ENCODE data around the gene SLC43A3.
A peak's percentile ranks its signal among the peaks of the same experiment; 100 is the strongest.

The SLC43A3 gene

DNA sequence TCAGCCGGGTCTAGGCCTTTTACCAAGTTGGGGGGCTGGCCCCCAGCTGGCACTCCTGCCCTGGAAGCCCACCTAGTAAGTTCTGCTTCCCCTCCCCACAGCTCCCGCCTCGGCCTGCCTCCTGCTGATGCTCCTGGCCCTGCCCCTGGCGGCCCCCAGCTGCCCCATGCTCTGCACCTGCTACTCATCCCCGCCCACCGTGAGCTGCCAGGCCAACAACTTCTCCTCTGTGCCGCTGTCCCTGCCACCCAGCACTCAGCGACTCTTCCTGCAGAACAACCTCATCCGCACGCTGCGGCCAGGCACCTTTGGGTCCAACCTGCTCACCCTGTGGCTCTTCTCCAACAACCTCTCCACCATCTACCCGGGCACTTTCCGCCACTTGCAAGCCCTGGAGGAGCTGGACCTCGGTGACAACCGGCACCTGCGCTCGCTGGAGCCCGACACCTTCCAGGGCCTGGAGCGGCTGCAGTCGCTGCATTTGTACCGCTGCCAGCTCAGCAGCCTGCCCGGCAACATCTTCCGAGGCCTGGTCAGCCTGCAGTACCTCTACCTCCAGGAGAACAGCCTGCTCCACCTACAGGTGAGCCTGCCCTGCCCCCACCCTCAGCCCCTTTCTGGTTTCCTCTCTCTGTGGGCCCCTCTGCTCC lies 40.7 kb upstream of the SLC43A3 start:
- Mint-ChIP-seq H3K27me3 (ENCODE audit: low read depth) (peaks cover 32% of the 10 kb centered on the region), H3K4me1 (peaks cover 17% of the 10 kb centered on the region), H3K4me3 (no peak overlapping the region), H3K36me3 (ENCODE audit: low read depth) (no peaks in the 10 kb centered on the region), H3K27ac (peak overlapping the region in 1 of 3 experiments; percentile 16), H3K9me3 (no peaks in the 10 kb centered on the region)
- TF ChIP-seq, protein P1, sequence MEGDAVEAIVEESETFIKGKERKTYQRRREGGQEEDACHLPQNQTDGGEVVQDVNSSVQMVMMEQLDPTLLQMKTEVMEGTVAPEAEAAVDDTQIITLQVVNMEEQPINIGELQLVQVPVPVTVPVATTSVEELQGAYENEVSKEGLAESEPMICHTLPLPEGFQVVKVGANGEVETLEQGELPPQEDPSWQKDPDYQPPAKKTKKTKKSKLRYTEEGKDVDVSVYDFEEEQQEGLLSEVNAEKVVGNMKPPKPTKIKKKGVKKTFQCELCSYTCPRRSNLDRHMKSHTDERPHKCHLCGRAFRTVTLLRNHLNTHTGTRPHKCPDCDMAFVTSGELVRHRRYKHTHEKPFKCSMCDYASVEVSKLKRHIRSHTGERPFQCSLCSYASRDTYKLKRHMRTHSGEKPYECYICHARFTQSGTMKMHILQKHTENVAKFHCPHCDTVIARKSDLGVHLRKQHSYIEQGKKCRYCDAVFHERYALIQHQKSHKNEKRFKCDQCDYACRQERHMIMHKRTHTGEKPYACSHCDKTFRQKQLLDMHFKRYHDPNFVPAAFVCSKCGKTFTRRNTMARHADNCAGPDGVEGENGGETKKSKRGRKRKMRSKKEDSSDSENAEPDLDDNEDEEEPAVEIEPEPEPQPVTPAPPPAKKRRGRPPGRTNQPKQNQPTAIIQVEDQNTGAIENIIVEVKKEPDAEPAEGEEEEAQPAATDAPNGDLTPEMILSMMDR (IDR thresholded peaks at IDR 0.05; ENCODE audit: unreplicated experiment in 3 of 3) = no peak

DNA sequence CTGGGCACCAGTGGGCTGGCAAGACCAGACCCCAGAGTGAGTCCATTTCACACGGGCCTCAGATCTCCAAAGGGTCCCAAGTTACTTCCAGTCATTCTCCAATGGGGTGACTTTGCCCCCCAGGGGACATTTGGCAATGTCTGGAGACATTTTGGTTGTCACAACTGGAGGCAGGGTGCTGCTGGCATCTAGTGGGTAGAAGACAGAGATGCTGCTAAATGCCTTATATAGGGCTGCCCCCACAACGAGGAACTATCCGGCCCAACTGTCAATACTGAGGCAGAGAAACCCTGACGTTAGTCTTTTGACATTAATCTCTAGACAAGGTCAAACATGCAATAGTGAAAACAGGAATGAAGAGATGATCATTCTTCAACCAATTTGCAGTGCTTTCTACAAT lies 39.8 kb upstream of the SLC43A3 start:
- Mint-ChIP-seq H3K27me3 (ENCODE audit: low read depth) (peaks cover 38% of the 10 kb centered on the region), H3K27ac (no peak overlapping the region), H3K4me1 (peaks cover 20% of the 10 kb centered on the region)

DNA sequence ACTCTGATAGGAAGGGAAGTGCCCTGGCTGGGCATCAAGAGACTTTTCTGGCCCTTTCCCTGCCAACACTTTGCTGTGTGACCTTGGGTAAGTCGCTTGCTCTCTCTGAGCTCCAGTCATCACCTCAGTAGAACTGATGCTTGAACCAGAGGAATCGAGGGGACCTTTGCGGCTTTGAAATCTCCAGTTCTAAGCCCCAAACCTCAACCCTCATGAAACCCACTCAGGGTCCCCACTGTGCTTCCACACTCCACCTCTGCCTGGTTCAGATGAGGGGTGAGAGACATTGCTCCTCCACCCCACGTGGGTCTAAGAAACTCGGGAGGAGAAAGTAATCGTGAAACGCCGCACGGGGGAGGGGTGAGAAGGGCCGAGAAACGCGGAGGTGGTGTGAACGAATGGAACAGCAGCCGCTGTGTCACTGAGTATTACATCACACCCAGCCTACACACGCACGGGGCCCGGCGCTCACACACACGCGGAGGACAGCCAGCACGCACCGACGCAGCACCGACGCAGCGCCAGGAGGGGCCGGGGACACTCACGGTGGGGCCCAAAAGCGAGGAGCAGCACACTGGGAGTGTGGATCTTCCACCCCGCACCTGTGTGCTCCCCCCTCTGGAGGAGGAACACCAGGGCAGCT lies 37.7 kb upstream of the SLC43A3 start:
- Mint-ChIP-seq H3K27me3 (ENCODE audit: low read depth) (peaks cover 44% of the 10 kb centered on the region), H3K4me1 (peaks cover 25% of the 10 kb centered on the region)

More for the DNA sequence above, 39.8 kb upstream of the SLC43A3 start:
- TF ChIP-seq, protein P1 (IDR thresholded peaks at IDR 0.05; ENCODE audit: unreplicated experiment in 3 of 3) = no peak
- H3K9me3 Mint-ChIP-seq = no peaks in the 10 kb centered on the region
- no peaks in the 10 kb centered on the region for H3K36me3 Mint-ChIP-seq (ENCODE audit: low read depth)
- H3K4me3 Mint-ChIP-seq = no peak overlapping the region

DNA sequence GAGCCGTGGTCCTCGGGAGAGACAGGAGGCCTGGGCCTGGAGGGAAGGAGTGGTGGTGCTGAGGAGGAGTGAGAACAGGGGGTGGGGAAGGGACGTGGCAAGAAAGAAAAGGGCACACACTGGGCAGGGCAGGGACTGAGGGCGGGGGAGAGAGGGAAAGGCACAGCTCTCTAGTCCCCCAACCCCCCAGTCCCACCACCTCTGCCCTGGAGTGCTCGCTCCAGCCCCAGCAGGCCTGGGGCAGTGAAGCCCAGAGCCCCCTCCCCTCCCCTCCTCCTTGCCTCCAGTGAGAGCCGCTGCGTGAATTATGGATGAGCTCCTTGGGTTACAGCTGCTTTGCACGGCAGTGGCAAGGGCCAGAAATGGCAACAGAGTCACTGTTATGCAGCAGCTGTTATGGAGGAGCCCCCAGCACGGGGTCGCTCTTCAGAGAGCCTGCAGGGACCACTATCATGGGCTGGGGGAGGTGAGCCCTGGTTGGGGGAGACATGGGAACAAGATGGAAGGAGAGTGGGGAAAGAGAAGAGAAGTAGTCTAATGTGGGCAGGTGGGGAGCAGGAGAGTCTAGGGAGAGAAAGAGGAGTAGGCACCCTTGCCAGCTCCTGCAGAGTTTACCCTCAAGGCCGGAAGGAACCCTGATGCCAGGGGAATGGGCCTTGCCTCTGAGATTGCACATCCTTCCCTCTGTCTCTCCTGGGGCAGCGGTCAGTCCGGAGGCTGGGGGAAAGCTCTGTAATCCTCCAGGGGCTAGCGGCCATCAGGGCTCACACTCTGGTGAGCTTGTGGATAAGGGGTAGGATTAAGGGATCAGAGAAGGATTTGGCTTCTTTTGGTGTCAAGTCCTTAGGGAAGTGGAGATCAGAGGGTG lies 37.0 kb upstream of the SLC43A3 start:
- TF ChIP-seq, protein P1 (IDR thresholded peaks at IDR 0.05; ENCODE audit: unreplicated experiment in 3 of 3) = no peak
- H3K27ac Mint-ChIP-seq = peak overlapping the region in 1 of 3 experiments; percentile 12
- peaks cover 51% of the 10 kb centered on the region for H3K27me3 Mint-ChIP-seq (ENCODE audit: low read depth)
- peak overlapping the region in 1 of 3 experiments; percentile 69 for H3K4me3 Mint-ChIP-seq
- H3K9me3 Mint-ChIP-seq = no peaks in the 10 kb centered on the region
- peaks cover 31% of the 10 kb centered on the region for H3K4me1 Mint-ChIP-seq
- no peaks in the 10 kb centered on the region for H3K36me3 Mint-ChIP-seq (ENCODE audit: low read depth)

More for the DNA sequence above, 37.7 kb upstream of the SLC43A3 start:
- Mint-ChIP-seq H3K9me3 (no peaks in the 10 kb centered on the region), H3K27ac (no peak overlapping the region), H3K4me3 (no peak overlapping the region), H3K36me3 (ENCODE audit: low read depth) (no peaks in the 10 kb centered on the region)
- TF ChIP-seq, protein P1 (IDR thresholded peaks at IDR 0.05; ENCODE audit: unreplicated experiment in 3 of 3) = no peak

DNA sequence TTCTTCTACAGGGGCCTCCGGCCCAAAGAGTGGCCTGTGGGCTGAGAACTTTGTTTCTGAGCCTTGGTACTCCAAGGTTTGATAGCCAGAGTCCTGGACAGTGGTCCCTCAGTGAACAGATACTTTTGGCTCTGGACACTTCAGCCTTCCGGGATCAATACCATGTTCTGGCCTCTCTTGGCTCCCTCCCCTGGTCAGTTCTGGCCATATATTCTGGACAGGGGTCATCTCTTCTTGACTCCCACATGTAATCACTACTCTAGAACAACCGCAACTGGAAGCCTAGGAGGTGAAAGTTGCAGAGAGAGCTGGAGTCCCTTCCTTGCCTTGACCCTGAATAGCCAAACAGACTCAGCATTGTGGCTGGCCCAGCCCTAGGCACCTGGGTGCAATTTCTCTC lies 35.7 kb upstream of the SLC43A3 start:
- peaks cover 36% of the 10 kb centered on the region for H3K4me1 Mint-ChIP-seq

More for the DNA sequence above, 35.7 kb upstream of the SLC43A3 start:
- H3K36me3 Mint-ChIP-seq (ENCODE audit: low read depth) = no peaks in the 10 kb centered on the region
- no peaks in the 10 kb centered on the region for H3K9me3 Mint-ChIP-seq
- peak overlapping the region; percentile 69 to 76 (median 71) for H3K4me3 Mint-ChIP-seq
- no peak overlapping the region for H3K27ac Mint-ChIP-seq
- peaks cover 61% of the 10 kb centered on the region for H3K27me3 Mint-ChIP-seq (ENCODE audit: low read depth)
- TF ChIP-seq, protein P1 (IDR thresholded peaks at IDR 0.05; ENCODE audit: unreplicated experiment in 3 of 3) = no peak
